Endodermal cell (in vitro differentiated cells): Measurements from ENCODE around the gene MYG1. TPM values are rescaled to one million over a fixed set of nuclear protein-coding genes. Genes with fewer than 3 reads are reported as not detected.

Experiments
- DNase-seq: peaks from one replicate; pipeline ENCODE4 v3.0.0-alpha.2; 2017
- H3K27ac ChIP-seq: 2 replicates; pipeline ENCODE4 v1.5.1; 2013; ENCODE audit warnings: mild to moderate bottlenecking, low read depth, low read length, moderate library complexity
- H3K27me3 ChIP-seq: 2 replicates; pipeline ENCODE4 v1.6.1; 2013; ENCODE audit warnings: mild to moderate bottlenecking, low read length, moderate library complexity; ENCODE audit not compliant: insufficient read depth, control insufficient read depth, poor library complexity, severe bottlenecking
- H3K36me3 ChIP-seq: 2 replicates; pipeline ENCODE4 v1.7.0; 2013; ENCODE audit warnings: mild to moderate bottlenecking, low read length, moderate library complexity; ENCODE audit not compliant: control insufficient read depth, insufficient read depth
- H3K4me1 ChIP-seq: one replicate; pipeline ENCODE4 v1.7.0; 2013; ENCODE audit warnings: low read length; ENCODE audit not compliant: control insufficient read depth, insufficient read depth
- H3K4me3 ChIP-seq: 2 replicates; pipeline ENCODE4 v1.5.1; 2013; ENCODE audit warnings: mild to moderate bottlenecking, low read length, moderate library complexity
- H3K9ac ChIP-seq: 2 replicates; pipeline ENCODE4 v1.6.1; 2013; ENCODE audit warnings: mild to moderate bottlenecking, low read length, moderate library complexity; ENCODE audit not compliant: poor library complexity, severe bottlenecking; ENCODE audit errors: extremely low read depth
- H3K9me3 ChIP-seq: 2 replicates; pipeline ENCODE4 v1.6.1; 2013; ENCODE audit warnings: mild to moderate bottlenecking, low read length, moderate library complexity; ENCODE audit not compliant: control insufficient read depth
- H3K27ac Mint-ChIP-seq: 2 replicates; pipeline ENCODE4 v1.8.0; 2020; ENCODE audit warnings: mixed read lengths
- H3K27me3 Mint-ChIP-seq: 2 replicates; pipeline ENCODE4 v1.8.0; 2021; ENCODE audit warnings: mild to moderate bottlenecking, mixed read lengths; ENCODE audit not compliant: insufficient read depth
- H3K36me3 Mint-ChIP-seq: 2 replicates; pipeline ENCODE4 v1.8.0; 2020; ENCODE audit warnings: low read depth, mixed read lengths
- H3K4me1 Mint-ChIP-seq: 2 replicates; pipeline ENCODE4 v1.8.0; 2020; ENCODE audit warnings: mixed read lengths
- H3K4me3 Mint-ChIP-seq: 2 replicates; pipeline ENCODE4 v1.8.0; 2020; ENCODE audit warnings: mild to moderate bottlenecking, moderate library complexity, mixed read lengths
- H3K9me3 Mint-ChIP-seq: 2 replicates; pipeline ENCODE4 v1.8.0; 2020; ENCODE audit warnings: mild to moderate bottlenecking, mixed read lengths
- WGBS, 2 experiments: methylation state at CpG; one replicate each; pipeline versions ENCODE4 v1.1.5 to v1.1.7; 2013; ENCODE audit warnings: missing lambda C conversion rate in 2 of 2, mixed read lengths in 1 of 2; ENCODE audit not compliant: insufficient coverage in 1 of 2, insufficient read length in 1 of 2; 5-methylcytosine and 5-hydroxymethylcytosine counted together
- total RNA-seq, 2 donors: library from RNA; stranded (reverse); fragmentation: NEBNext Ultra II Directional in 1 of 2; extraction: Animal tissue kit (Norgen Biotek cat#: 25700) in 1 of 2; gene quantifications; 2 replicates in 1 of 2; 3 replicates in 1 of 2; pipeline ENCODE4 v1.2.1, GENCODE V29; 2021
- TF ChIP-seq, protein P1 (sequence below): fragments of 200-600 bp; sonication (generic); conservative IDR thresholded peaks from 2 replicates; pipeline ENCODE4 v1.5.0; 2021; ENCODE audit warnings: antibody characterized with exemption, mild to moderate bottlenecking

Gene MYG1
- total RNA-seq, 2 donors from 2014 or later = 55.3 to 74.2 TPM

GRCh38 chr12:53289891-53290290 lies 9.6 kb upstream of the MYG1 start:
- TF ChIP-seq, protein P1, sequence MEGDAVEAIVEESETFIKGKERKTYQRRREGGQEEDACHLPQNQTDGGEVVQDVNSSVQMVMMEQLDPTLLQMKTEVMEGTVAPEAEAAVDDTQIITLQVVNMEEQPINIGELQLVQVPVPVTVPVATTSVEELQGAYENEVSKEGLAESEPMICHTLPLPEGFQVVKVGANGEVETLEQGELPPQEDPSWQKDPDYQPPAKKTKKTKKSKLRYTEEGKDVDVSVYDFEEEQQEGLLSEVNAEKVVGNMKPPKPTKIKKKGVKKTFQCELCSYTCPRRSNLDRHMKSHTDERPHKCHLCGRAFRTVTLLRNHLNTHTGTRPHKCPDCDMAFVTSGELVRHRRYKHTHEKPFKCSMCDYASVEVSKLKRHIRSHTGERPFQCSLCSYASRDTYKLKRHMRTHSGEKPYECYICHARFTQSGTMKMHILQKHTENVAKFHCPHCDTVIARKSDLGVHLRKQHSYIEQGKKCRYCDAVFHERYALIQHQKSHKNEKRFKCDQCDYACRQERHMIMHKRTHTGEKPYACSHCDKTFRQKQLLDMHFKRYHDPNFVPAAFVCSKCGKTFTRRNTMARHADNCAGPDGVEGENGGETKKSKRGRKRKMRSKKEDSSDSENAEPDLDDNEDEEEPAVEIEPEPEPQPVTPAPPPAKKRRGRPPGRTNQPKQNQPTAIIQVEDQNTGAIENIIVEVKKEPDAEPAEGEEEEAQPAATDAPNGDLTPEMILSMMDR = no peak
- Histone ChIP-seq H3K27ac (no peak overlapping the region), H3K9me3 (no peaks in the 10 kb centered on the region), H3K27me3 (no peaks in the 10 kb centered on the region), H3K4me1 (no peaks in the 10 kb centered on the region), H3K36me3 (peaks cover 49% of the 10 kb centered on the region), H3K4me3 (no peak overlapping the region), H3K9ac (no peak overlapping the region)
- no peaks in the 10 kb centered on the region for H3K9me3 Mint-ChIP-seq
- H3K4me3 Mint-ChIP-seq = no peak overlapping the region
- H3K27ac Mint-ChIP-seq = no peak overlapping the region
- DNase-seq = no peak
- no peaks in the 10 kb centered on the region for H3K27me3 Mint-ChIP-seq
- 96 to 100% methylated on average over 1 to 4 of the region's 4 CpGs for WGBS, 2 experiments
- H3K4me1 Mint-ChIP-seq = peaks cover under 1% of the 10 kb centered on the region
- peaks cover 55% of the 10 kb centered on the region for H3K36me3 Mint-ChIP-seq

DNA sequence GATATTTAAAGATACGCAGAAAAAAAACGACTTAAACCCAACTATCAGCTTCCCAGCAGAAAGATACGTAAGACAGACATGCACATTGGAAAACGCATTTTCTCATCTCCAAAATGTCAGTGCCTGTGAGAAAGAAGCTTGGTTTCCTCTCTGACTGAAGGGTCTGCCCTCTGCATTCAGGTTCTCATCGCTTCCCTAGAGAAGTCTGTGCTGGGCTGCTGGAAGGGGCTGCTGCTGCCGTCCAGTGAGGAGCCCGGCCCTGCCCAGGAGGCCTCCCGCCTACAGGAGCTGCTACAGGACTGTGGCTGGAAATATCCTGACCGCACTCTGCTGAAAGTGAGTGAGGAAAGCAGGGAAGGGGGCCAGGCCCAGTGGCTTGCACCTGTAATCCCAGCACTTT lies 8.8 kb upstream of the MYG1 start:
- no peak overlapping the region for H3K4me3 Mint-ChIP-seq
- DNase-seq = no peak
- no peak overlapping the region for H3K27ac Mint-ChIP-seq

GRCh38 chr12:53292426-53292825 lies 7.1 kb upstream of the MYG1 start:
- DNase-seq = no peak
- no peaks in the 10 kb centered on the region for H3K27me3 ChIP-seq
- no peak overlapping the region for H3K4me3 ChIP-seq
- peaks cover 5% of the 10 kb centered on the region for H3K4me1 Mint-ChIP-seq
- no peaks in the 10 kb centered on the region for H3K27me3 Mint-ChIP-seq
- H3K9ac ChIP-seq = no peak overlapping the region
- no peak overlapping the region for H3K27ac ChIP-seq
- H3K36me3 ChIP-seq = peaks cover 43% of the 10 kb centered on the region
- no peak overlapping the region for H3K4me3 Mint-ChIP-seq
- peaks cover 47% of the 10 kb centered on the region for H3K36me3 Mint-ChIP-seq
- TF ChIP-seq, protein P1 = no peak
- H3K4me1 ChIP-seq = no peaks in the 10 kb centered on the region
- no peaks in the 10 kb centered on the region for H3K9me3 ChIP-seq
- no peaks in the 10 kb centered on the region for H3K9me3 Mint-ChIP-seq
- H3K27ac Mint-ChIP-seq = no peak overlapping the region

More for the DNA sequence above, 8.8 kb upstream of the MYG1 start:
- no peak overlapping the region for H3K4me3 ChIP-seq
- no peak overlapping the region for H3K9ac ChIP-seq
- no peaks in the 10 kb centered on the region for H3K9me3 Mint-ChIP-seq
- H3K36me3 ChIP-seq = peaks cover 45% of the 10 kb centered on the region
- 94 to 95% methylated on average over 3 to 8 of the region's 9 CpGs for WGBS, 2 experiments
- no peaks in the 10 kb centered on the region for H3K4me1 ChIP-seq
- peaks cover 51% of the 10 kb centered on the region for H3K36me3 Mint-ChIP-seq
- H3K27me3 Mint-ChIP-seq = no peaks in the 10 kb centered on the region
- no peak overlapping the region for H3K27ac ChIP-seq
- TF ChIP-seq, protein P1 = no peak
- no peaks in the 10 kb centered on the region for H3K27me3 ChIP-seq
- no peaks in the 10 kb centered on the region for H3K9me3 ChIP-seq
- H3K4me1 Mint-ChIP-seq = peaks cover 1% of the 10 kb centered on the region
